IMR-90 (cell line): Measurements from ENCODE around the gene PISD. TPM values are rescaled to one million over a fixed set of nuclear protein-coding genes. Genes with fewer than 3 reads are reported as not detected.
A peak's percentile ranks its signal among the peaks of the same experiment; 100 is the strongest.

Source experiments
- ATAC-seq: fragments of 200-7000 bp; cut with Tn5 transposase; 2 replicates; pipeline ENCODE4 v1.9.1; 2020; ENCODE audit warnings: low read depth, mild to moderate bottlenecking, moderate library complexity
- BruUV-seq: library from RNA; stranded (reverse); fragments of 400-500 nt; replicated peaks from 2 replicates; lab custom pipeline; 2021; lab: Mats Ljungman, UMichigan
- CTCF ChIA-PET: fragments of 300-600 bp; formaldehyde crosslinking; extraction: SDS; loops from one replicate; lab custom pipeline; 2021; ENCODE audit warnings: antibody characterized with exemption; lab: Yijun Ruan, JAX
- POLR2A ChIA-PET: fragments of 300-600 bp; sonication (Branson Sonifier 250); formaldehyde crosslinking; loops from one replicate; lab custom pipeline; 2022; ENCODE audit warnings: antibody characterized with exemption; ENCODE audit not compliant: unreplicated experiment; lab: Charles Lee
- DNase-seq: peaks from one replicate; pipeline ENCODE4 v3.0.0; 2013
- H2AFZ ChIP-seq: replicated peaks from 2 replicates; pipeline ENCODE3; 2013; ENCODE audit warnings: low read length, mild to moderate bottlenecking; ENCODE audit not compliant: poor library complexity
- H2AK5ac ChIP-seq: 2 replicates; pipeline ENCODE4 v1.6.1; 2013; ENCODE audit warnings: low read depth, low read length, inconsistent platforms
- H2AK9ac ChIP-seq: replicated peaks from 2 replicates; pipeline ENCODE3; 2013; ENCODE audit warnings: mild to moderate bottlenecking, low read depth, low read length, moderate library complexity; ENCODE audit not compliant: poor library complexity
- H2BK120ac ChIP-seq: 2 replicates; pipeline ENCODE4 v1.6.1; 2013; ENCODE audit warnings: low read depth, low read length, inconsistent platforms
- H2BK15ac ChIP-seq: 3 replicates; pipeline ENCODE4 v1.6.1; 2013; ENCODE audit warnings: low read depth, low read length, inconsistent platforms
- H2BK20ac ChIP-seq: 2 replicates; pipeline ENCODE4 v1.6.1; 2013; ENCODE audit warnings: low read depth, mild to moderate bottlenecking, inconsistent platforms, low read length, moderate library complexity
- H2BK5ac ChIP-seq: 2 replicates; pipeline ENCODE4 v1.6.1; 2013; ENCODE audit warnings: mild to moderate bottlenecking, low read depth, low read length, inconsistent platforms; ENCODE audit not compliant: poor library complexity, severe bottlenecking
- H3K14ac ChIP-seq: replicated peaks from 2 replicates; pipeline ENCODE4 v1.6.1; 2013; ENCODE audit warnings: low read depth, low read length, inconsistent platforms
- H3K18ac ChIP-seq: 2 replicates; pipeline ENCODE4 v1.6.1; 2013; ENCODE audit warnings: low read depth, low read length, control low read depth
- H3K23ac ChIP-seq: 2 replicates; pipeline ENCODE4 v1.6.1; 2013; ENCODE audit warnings: low read depth, low read length, inconsistent platforms
- H3K27ac ChIP-seq: 2 replicates; pipeline ENCODE4 v1.5.1; 2013; ENCODE audit warnings: mild to moderate bottlenecking, control low read depth, low read length; ENCODE audit not compliant: insufficient read depth
- H3K27me3 ChIP-seq: 2 replicates; pipeline ENCODE4 v1.6.1; 2013; ENCODE audit warnings: low read length; ENCODE audit not compliant: control insufficient read depth, insufficient read depth
- H3K36me3 ChIP-seq: 2 replicates; pipeline ENCODE4 v1.6.1; 2013; ENCODE audit warnings: low read length, mixed read lengths; ENCODE audit not compliant: control insufficient read depth, insufficient read depth
- H3K4ac ChIP-seq: 2 replicates; pipeline ENCODE4 v1.6.1; 2013; ENCODE audit warnings: low read depth, low read length, inconsistent platforms
- H3K4me1 ChIP-seq: 2 replicates; pipeline ENCODE4 v1.6.1; 2013; ENCODE audit warnings: low read length, mixed read lengths; ENCODE audit not compliant: control insufficient read depth, insufficient read depth
- H3K4me2 ChIP-seq: 2 replicates; pipeline ENCODE4 v1.6.1; 2013; ENCODE audit warnings: low read depth, mild to moderate bottlenecking, control low read depth, low read length, moderate library complexity
- H3K4me3 ChIP-seq: 2 replicates; pipeline ENCODE4 v1.5.1; 2013; ENCODE audit warnings: low read depth, mild to moderate bottlenecking, control low read depth, low read length, moderate library complexity; ENCODE audit not compliant: insufficient read depth
- H3K56ac ChIP-seq: 2 replicates; pipeline ENCODE4 v1.6.1; 2013; ENCODE audit warnings: low read length, inconsistent platforms; ENCODE audit not compliant: insufficient read depth; ENCODE audit errors: extremely low read depth
- H3K79me1 ChIP-seq, 2 experiments: 2 replicates each; pipeline ENCODE4 v1.6.1; 2013; ENCODE audit warnings: low read length in 2 of 2, inconsistent platforms in 1 of 2, low read depth in 1 of 2
- H3K9ac ChIP-seq: 2 replicates; pipeline ENCODE4 v1.6.1; 2013; ENCODE audit warnings: low read depth, low read length, control low read depth
- H3K9me1 ChIP-seq: 2 replicates; pipeline ENCODE4 v1.6.1; 2013; ENCODE audit warnings: low read length, inconsistent platforms; ENCODE audit not compliant: insufficient read depth
- H3K9me3 ChIP-seq: 2 replicates; pipeline ENCODE4 v1.6.1; 2013; ENCODE audit warnings: low read length; ENCODE audit not compliant: control insufficient read depth, insufficient read depth
- H4K20me1 ChIP-seq: 2 replicates; pipeline ENCODE4 v1.6.1; 2013; ENCODE audit warnings: low read length, inconsistent platforms; ENCODE audit not compliant: insufficient read depth
- H4K5ac ChIP-seq: 2 replicates; pipeline ENCODE4 v1.6.1; 2013; ENCODE audit warnings: mild to moderate bottlenecking, low read depth, low read length, control low read depth
- H4K8ac ChIP-seq, 2 experiments: 2 replicates each; pipeline ENCODE4 v1.6.1; 2013; ENCODE audit warnings: low read depth in 2 of 2, low read length in 2 of 2, control low read depth in 1 of 2, inconsistent platforms in 1 of 2
- H4K91ac ChIP-seq: 2 replicates; pipeline ENCODE4 v1.6.1; 2013; ENCODE audit warnings: low read depth, low read length, inconsistent platforms; ENCODE audit not compliant: insufficient read depth
- BHLHE40 ChIP-seq: fragments of 150-350 bp; IDR thresholded peaks from 2 replicates; pipeline ENCODE4 v1.6.1; 2016; ENCODE audit warnings: mild to moderate bottlenecking, low read depth, low read length
- CEBPB ChIP-seq: IDR thresholded peaks from 2 replicates; pipeline ENCODE4 v1.6.1; 2012; ENCODE audit warnings: low read depth, low read length, improper control_type of control experiment
- CHD1 ChIP-seq: IDR thresholded peaks from 2 replicates; pipeline ENCODE4 v1.6.1; 2012; ENCODE audit warnings: low read depth, low read length, improper control_type of control experiment
- MAZ ChIP-seq: IDR thresholded peaks from 2 replicates; pipeline ENCODE4 v1.6.1; 2012; ENCODE audit warnings: low read depth, mild to moderate bottlenecking, low read length, improper control_type of control experiment, moderate library complexity, borderline replicate concordance
- MXI1 ChIP-seq: IDR thresholded peaks from 2 replicates; pipeline ENCODE4 v1.6.1; 2012; ENCODE audit warnings: low read depth, mild to moderate bottlenecking, low read length, moderate library complexity, borderline replicate concordance
- NFE2L2 ChIP-seq: fragments of 150-350 bp; IDR thresholded peaks from 2 replicates; pipeline ENCODE4 v1.6.1; 2016; ENCODE audit warnings: low read depth, mild to moderate bottlenecking, low read length
- POLR2A ChIP-seq: IDR thresholded peaks from 2 replicates; pipeline ENCODE4 v1.6.1; 2012; ENCODE audit warnings: mild to moderate bottlenecking, low read depth, low read length
- RAD21 ChIP-seq: IDR thresholded peaks from 2 replicates; pipeline ENCODE4 v1.6.1; 2012; ENCODE audit warnings: low read length, improper control_type of control experiment
- RCOR1 ChIP-seq: IDR thresholded peaks from 2 replicates; pipeline ENCODE4 v1.6.1; 2012; ENCODE audit warnings: mild to moderate bottlenecking, low read length, improper control_type of control experiment; ENCODE audit not compliant: insufficient replicate concordance
- RFX5 ChIP-seq: IDR thresholded peaks from 2 replicates; pipeline ENCODE4 v1.8.0; 2012; ENCODE audit warnings: low read depth, mild to moderate bottlenecking, low read length, moderate library complexity
- SMC3 ChIP-seq: fragments of 150-350 bp; IDR thresholded peaks from 2 replicates; pipeline ENCODE4 v1.6.1; 2016; ENCODE audit warnings: low read depth, mild to moderate bottlenecking, antibody characterized with exemption, low read length, moderate library complexity
- WGBS, 2 experiments: methylation state at CpG; one replicate each; pipeline versions ENCODE4 v1.1.5 to v1.1.7; 2013; ENCODE audit warnings: missing lambda C conversion rate in 2 of 2; ENCODE audit not compliant: insufficient read length in 1 of 2; ENCODE audit errors: extremely low coverage in 2 of 2; 5-methylcytosine and 5-hydroxymethylcytosine counted together
- dilution Hi-C: fragments of 300-500 bp; cut with HindIII; formaldehyde crosslinking; loops from one replicate; pipeline ENCODE4 v1.14.3; 2018; ENCODE audit warnings: low sequenced_read_pairs; ENCODE audit not compliant: unreplicated experiment
- in situ Hi-C: fragments of 300-500 bp; cut with MboI; formaldehyde crosslinking; loops from 3 replicates; pipeline ENCODE4 v1.14.3; 2019; ENCODE audit warnings: low sequenced_read_pairs, inconsistent platforms, mixed read lengths
- intact Hi-C: fragments of 100-400 bp; cut with micrococcal nuclease; formaldehyde crosslinking; loops from 2 replicates; pipeline ENCODE4 v1.10.0; 2022
- polyA plus RNA-seq, 3 experiments: library from polyadenylated mRNA; depleted of rRNA; stranded (reverse); fragments of >200 nt; gene quantifications; 2 replicates each; pipeline ENCODE4 v1.2.3, GENCODE V29; 2012; ENCODE audit warnings: low replicate concordance in 1 of 3
- total RNA-seq: library from RNA; depleted of rRNA; stranded (reverse); fragments of >200 nt; gene quantifications from 2 replicates; pipeline ENCODE4 v1.2.3, GENCODE V29; 2012
- TF ChIP-seq, protein P1 (sequence below): conservative IDR thresholded peaks from 2 replicates; pipeline ENCODE4 v1.5.1; 2012; ENCODE audit warnings: mild to moderate bottlenecking, low read depth, low read length, improper control_type of control experiment
- TF ChIP-seq, protein P2 (sequence below): fragments of 150-350 bp; IDR thresholded peaks from 2 replicates; pipeline ENCODE4 v1.6.1; 2016; ENCODE audit warnings: low read depth, mild to moderate bottlenecking, low read length, moderate library complexity, borderline replicate concordance

PISD gene
- total and polyA plus RNA-seq, 2 of the 4 experiments (the other 2 are of a cell fraction), result 34.1 to 48.8 TPM

DNA sequence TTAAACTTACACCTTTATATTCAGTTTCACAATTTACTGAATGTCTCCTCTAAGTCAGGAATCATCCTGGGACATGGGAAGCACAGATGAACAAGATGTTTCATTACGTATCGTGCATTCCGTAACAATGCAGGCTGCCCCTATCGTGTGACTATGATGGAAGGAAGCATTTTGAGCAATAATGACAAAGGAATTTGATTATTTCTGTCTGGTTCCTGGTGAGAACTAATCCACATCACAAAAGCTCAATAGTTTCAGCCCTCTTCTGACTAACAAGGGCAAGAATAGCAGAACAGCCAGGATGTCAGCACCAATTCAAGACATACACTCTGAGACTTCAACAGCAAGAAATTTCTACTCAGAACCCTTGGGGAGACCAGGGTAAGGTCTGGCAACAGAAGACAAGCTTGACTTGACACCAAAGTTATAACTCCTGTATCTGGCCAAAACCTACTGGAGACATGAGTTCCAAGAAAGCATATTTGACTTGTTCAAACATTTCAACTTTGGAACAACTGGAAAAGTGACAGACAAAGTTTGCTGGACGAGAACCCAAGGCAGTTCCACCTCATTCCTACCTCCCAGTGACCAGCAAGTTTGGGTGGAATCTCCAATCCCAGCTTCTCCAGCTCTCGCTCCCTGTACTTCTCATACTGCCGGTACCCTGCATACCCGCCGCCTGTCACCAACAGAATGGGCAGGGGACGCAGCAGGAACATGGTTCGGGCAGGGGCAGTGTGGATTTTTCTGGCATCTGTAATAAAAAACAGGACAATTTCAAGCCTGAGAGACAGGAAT is 14.3 kb downstream of the PISD start:
- H3K9me1 ChIP-seq, result peaks cover 23% of the 10 kb centered on the region
- peaks cover 13% of the 10 kb centered on the region for H3K36me3 ChIP-seq
- 98% methylated on average over 6 of the region's 11 CpGs; no CpG with 5 or more reads in 1 of the 2 experiments for WGBS, 2 experiments
- H3K23ac ChIP-seq, result peak overlapping the region; percentile 68
- peak overlapping the region; percentile 54; the same call in 1 of the 2 replicates for H3K18ac ChIP-seq
- peaks cover 26% of the 10 kb centered on the region for H3K4me1 ChIP-seq
- CTCF ChIA-PET, result interaction anchor here (0.7 to 1.4 kb wide), 3 partner anchors 9 to 86 kb away, joined by 3 to 4 read pairs (median 3); no protein-coding TSS in a partner anchor
- H3K9me3 ChIP-seq, result no peaks in the 10 kb centered on the region
- peak overlapping the region; percentile 98 for H2BK5ac ChIP-seq
- peak overlapping the region; percentile 57 for H3K27ac ChIP-seq
- ATAC-seq, result peak; percentile 3; the same call in 1 of the 2 replicates
- H4K8ac ChIP-seq, result peak overlapping the region; percentile 5 to 84; a peak in 3 of 4 replicates
- DNase-seq, result peak; percentile 91
- H3K14ac ChIP-seq, result peak overlapping the region; percentile 70
- peak overlapping the region; percentile 60; the same call in 1 of the 2 replicates for H3K56ac ChIP-seq
- peak overlapping the region; percentile 69 for H2BK20ac ChIP-seq
- in situ Hi-C loops (no loop called here), dilution Hi-C loops (no loop called here), intact Hi-C loops (no loop called here)
- H3K4ac ChIP-seq, result peak overlapping the region; percentile 93
- peak overlapping the region; percentile 93 for H2BK120ac ChIP-seq
- no peak overlapping the region for H3K4me2 ChIP-seq
- BruUV-seq, result no TSS peak
- no peak overlapping the region for H3K4me3 ChIP-seq
- POLR2A ChIA-PET, result interaction anchor here (0.5 to 0.7 kb wide), 2 partner anchors 16 to 827 kb away, joined by 3 read pairs; no protein-coding TSS in a partner anchor
- peak overlapping the region; percentile 93 for H4K91ac ChIP-seq
- H2BK15ac ChIP-seq, result peak overlapping the region; percentile 93; the same call in 2 of the 3 replicates
- no peak overlapping the region for H2AFZ ChIP-seq
- peak overlapping the region; percentile 98 for H2AK5ac ChIP-seq
- H2AK9ac ChIP-seq, result peak overlapping the region; percentile 23
- peak overlapping the region; percentile 28; the same call in 1 of the 2 replicates for H4K5ac ChIP-seq
- peaks cover 10% of the 10 kb centered on the region; the same call in 1 of the 2 replicates for H4K20me1 ChIP-seq
- peak overlapping the region; percentile 0; the same call in 1 of the 2 replicates for H3K9ac ChIP-seq
- H3K27me3 ChIP-seq, result no peaks in the 10 kb centered on the region
- H3K79me1 ChIP-seq, result peaks cover 25 to 66% of the 10 kb centered on the region in 2 experiments
- TF ChIP-seq POLR2A, result peak; percentile 44; the same call in 1 of the 2 replicates
- no peak for TF ChIP-seq CHD1
- TF ChIP-seq NFE2L2, result peak; percentile 17; the same call in 1 of the 2 replicates
- TF ChIP-seq CEBPB, result peak; percentile 84
- TF ChIP-seq RFX5, result no peak
- TF ChIP-seq, protein P1, sequence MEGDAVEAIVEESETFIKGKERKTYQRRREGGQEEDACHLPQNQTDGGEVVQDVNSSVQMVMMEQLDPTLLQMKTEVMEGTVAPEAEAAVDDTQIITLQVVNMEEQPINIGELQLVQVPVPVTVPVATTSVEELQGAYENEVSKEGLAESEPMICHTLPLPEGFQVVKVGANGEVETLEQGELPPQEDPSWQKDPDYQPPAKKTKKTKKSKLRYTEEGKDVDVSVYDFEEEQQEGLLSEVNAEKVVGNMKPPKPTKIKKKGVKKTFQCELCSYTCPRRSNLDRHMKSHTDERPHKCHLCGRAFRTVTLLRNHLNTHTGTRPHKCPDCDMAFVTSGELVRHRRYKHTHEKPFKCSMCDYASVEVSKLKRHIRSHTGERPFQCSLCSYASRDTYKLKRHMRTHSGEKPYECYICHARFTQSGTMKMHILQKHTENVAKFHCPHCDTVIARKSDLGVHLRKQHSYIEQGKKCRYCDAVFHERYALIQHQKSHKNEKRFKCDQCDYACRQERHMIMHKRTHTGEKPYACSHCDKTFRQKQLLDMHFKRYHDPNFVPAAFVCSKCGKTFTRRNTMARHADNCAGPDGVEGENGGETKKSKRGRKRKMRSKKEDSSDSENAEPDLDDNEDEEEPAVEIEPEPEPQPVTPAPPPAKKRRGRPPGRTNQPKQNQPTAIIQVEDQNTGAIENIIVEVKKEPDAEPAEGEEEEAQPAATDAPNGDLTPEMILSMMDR, result no peak
- TF ChIP-seq RAD21, result no peak
- no peak for TF ChIP-seq RCOR1
- no peak for TF ChIP-seq MXI1
- peak; percentile 82 for TF ChIP-seq BHLHE40
- no peak for TF ChIP-seq SMC3
- TF ChIP-seq, protein P2, sequence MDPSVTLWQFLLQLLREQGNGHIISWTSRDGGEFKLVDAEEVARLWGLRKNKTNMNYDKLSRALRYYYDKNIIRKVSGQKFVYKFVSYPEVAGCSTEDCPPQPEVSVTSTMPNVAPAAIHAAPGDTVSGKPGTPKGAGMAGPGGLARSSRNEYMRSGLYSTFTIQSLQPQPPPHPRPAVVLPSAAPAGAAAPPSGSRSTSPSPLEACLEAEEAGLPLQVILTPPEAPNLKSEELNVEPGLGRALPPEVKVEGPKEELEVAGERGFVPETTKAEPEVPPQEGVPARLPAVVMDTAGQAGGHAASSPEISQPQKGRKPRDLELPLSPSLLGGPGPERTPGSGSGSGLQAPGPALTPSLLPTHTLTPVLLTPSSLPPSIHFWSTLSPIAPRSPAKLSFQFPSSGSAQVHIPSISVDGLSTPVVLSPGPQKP, result no peak
- TF ChIP-seq MAZ, result no peak
